IMR-90 (cell line): ENCODE results near the gene TEX11. TPM values are rescaled to one million over a fixed set of nuclear protein-coding genes. Genes with fewer than 3 reads are reported as not detected.

Experiments
- ATAC-seq: fragments of 200-7000 bp; cut with Tn5 transposase; 2 replicates; pipeline ENCODE4 v1.9.1; 2020; ENCODE audit warnings: low read depth, mild to moderate bottlenecking, moderate library complexity
- BruUV-seq: library from RNA; stranded (reverse); fragments of 400-500 nt; replicated peaks from 2 replicates; lab custom pipeline; 2021; lab: Mats Ljungman, UMichigan
- CTCF ChIA-PET: fragments of 300-600 bp; formaldehyde crosslinking; extraction: SDS; loops from one replicate; lab custom pipeline; 2021; ENCODE audit warnings: antibody characterized with exemption; lab: Yijun Ruan, JAX
- POLR2A ChIA-PET: fragments of 300-600 bp; sonication (Branson Sonifier 250); formaldehyde crosslinking; loops from one replicate; lab custom pipeline; 2022; ENCODE audit warnings: antibody characterized with exemption; ENCODE audit not compliant: unreplicated experiment; lab: Charles Lee
- DNase-seq: peaks from one replicate; pipeline ENCODE4 v3.0.0; 2013
- H2AFZ ChIP-seq: replicated peaks from 2 replicates; pipeline ENCODE3; 2013; ENCODE audit warnings: low read length, mild to moderate bottlenecking; ENCODE audit not compliant: poor library complexity
- H2AK5ac ChIP-seq: 2 replicates; pipeline ENCODE4 v1.6.1; 2013; ENCODE audit warnings: low read depth, low read length, inconsistent platforms
- H2AK9ac ChIP-seq: replicated peaks from 2 replicates; pipeline ENCODE3; 2013; ENCODE audit warnings: mild to moderate bottlenecking, low read depth, low read length, moderate library complexity; ENCODE audit not compliant: poor library complexity
- H2BK120ac ChIP-seq: 2 replicates; pipeline ENCODE4 v1.6.1; 2013; ENCODE audit warnings: low read depth, low read length, inconsistent platforms
- H2BK15ac ChIP-seq: 3 replicates; pipeline ENCODE4 v1.6.1; 2013; ENCODE audit warnings: low read depth, low read length, inconsistent platforms
- H2BK20ac ChIP-seq: 2 replicates; pipeline ENCODE4 v1.6.1; 2013; ENCODE audit warnings: low read depth, mild to moderate bottlenecking, inconsistent platforms, low read length, moderate library complexity
- H2BK5ac ChIP-seq: 2 replicates; pipeline ENCODE4 v1.6.1; 2013; ENCODE audit warnings: mild to moderate bottlenecking, low read depth, low read length, inconsistent platforms; ENCODE audit not compliant: poor library complexity, severe bottlenecking
- H3K14ac ChIP-seq: replicated peaks from 2 replicates; pipeline ENCODE4 v1.6.1; 2013; ENCODE audit warnings: low read depth, low read length, inconsistent platforms
- H3K18ac ChIP-seq: 2 replicates; pipeline ENCODE4 v1.6.1; 2013; ENCODE audit warnings: low read depth, low read length, control low read depth
- H3K23ac ChIP-seq: 2 replicates; pipeline ENCODE4 v1.6.1; 2013; ENCODE audit warnings: low read depth, low read length, inconsistent platforms
- H3K27ac ChIP-seq: 2 replicates; pipeline ENCODE4 v1.5.1; 2013; ENCODE audit warnings: mild to moderate bottlenecking, control low read depth, low read length; ENCODE audit not compliant: insufficient read depth
- H3K27me3 ChIP-seq: 2 replicates; pipeline ENCODE4 v1.6.1; 2013; ENCODE audit warnings: low read length; ENCODE audit not compliant: control insufficient read depth, insufficient read depth
- H3K36me3 ChIP-seq: 2 replicates; pipeline ENCODE4 v1.6.1; 2013; ENCODE audit warnings: low read length, mixed read lengths; ENCODE audit not compliant: control insufficient read depth, insufficient read depth
- H3K4ac ChIP-seq: 2 replicates; pipeline ENCODE4 v1.6.1; 2013; ENCODE audit warnings: low read depth, low read length, inconsistent platforms
- H3K4me1 ChIP-seq: 2 replicates; pipeline ENCODE4 v1.6.1; 2013; ENCODE audit warnings: low read length, mixed read lengths; ENCODE audit not compliant: control insufficient read depth, insufficient read depth
- H3K4me2 ChIP-seq: 2 replicates; pipeline ENCODE4 v1.6.1; 2013; ENCODE audit warnings: low read depth, mild to moderate bottlenecking, control low read depth, low read length, moderate library complexity
- H3K4me3 ChIP-seq: 2 replicates; pipeline ENCODE4 v1.5.1; 2013; ENCODE audit warnings: low read depth, mild to moderate bottlenecking, control low read depth, low read length, moderate library complexity; ENCODE audit not compliant: insufficient read depth
- H3K56ac ChIP-seq: 2 replicates; pipeline ENCODE4 v1.6.1; 2013; ENCODE audit warnings: low read length, inconsistent platforms; ENCODE audit not compliant: insufficient read depth; ENCODE audit errors: extremely low read depth
- H3K79me1 ChIP-seq, 2 experiments: 2 replicates each; pipeline ENCODE4 v1.6.1; 2013; ENCODE audit warnings: low read length in 2 of 2, inconsistent platforms in 1 of 2, low read depth in 1 of 2
- H3K9ac ChIP-seq: 2 replicates; pipeline ENCODE4 v1.6.1; 2013; ENCODE audit warnings: low read depth, low read length, control low read depth
- H3K9me1 ChIP-seq: 2 replicates; pipeline ENCODE4 v1.6.1; 2013; ENCODE audit warnings: low read length, inconsistent platforms; ENCODE audit not compliant: insufficient read depth
- H3K9me3 ChIP-seq: 2 replicates; pipeline ENCODE4 v1.6.1; 2013; ENCODE audit warnings: low read length; ENCODE audit not compliant: control insufficient read depth, insufficient read depth
- H4K20me1 ChIP-seq: 2 replicates; pipeline ENCODE4 v1.6.1; 2013; ENCODE audit warnings: low read length, inconsistent platforms; ENCODE audit not compliant: insufficient read depth
- H4K5ac ChIP-seq: 2 replicates; pipeline ENCODE4 v1.6.1; 2013; ENCODE audit warnings: mild to moderate bottlenecking, low read depth, low read length, control low read depth
- H4K8ac ChIP-seq, 2 experiments: 2 replicates each; pipeline ENCODE4 v1.6.1; 2013; ENCODE audit warnings: low read depth in 2 of 2, low read length in 2 of 2, control low read depth in 1 of 2, inconsistent platforms in 1 of 2
- H4K91ac ChIP-seq: 2 replicates; pipeline ENCODE4 v1.6.1; 2013; ENCODE audit warnings: low read depth, low read length, inconsistent platforms; ENCODE audit not compliant: insufficient read depth
- BHLHE40 ChIP-seq: fragments of 150-350 bp; IDR thresholded peaks from 2 replicates; pipeline ENCODE4 v1.6.1; 2016; ENCODE audit warnings: mild to moderate bottlenecking, low read depth, low read length
- CEBPB ChIP-seq: IDR thresholded peaks from 2 replicates; pipeline ENCODE4 v1.6.1; 2012; ENCODE audit warnings: low read depth, low read length, improper control_type of control experiment
- CHD1 ChIP-seq: IDR thresholded peaks from 2 replicates; pipeline ENCODE4 v1.6.1; 2012; ENCODE audit warnings: low read depth, low read length, improper control_type of control experiment
- FOS ChIP-seq: fragments of 150-350 bp; IDR thresholded peaks from 2 replicates; pipeline ENCODE4 v1.6.1; 2016; ENCODE audit warnings: low read depth, low read length
- MAFK ChIP-seq: IDR thresholded peaks from 2 replicates; pipeline ENCODE4 v1.6.1; 2012; ENCODE audit warnings: low read depth, low read length, improper control_type of control experiment
- MAZ ChIP-seq: IDR thresholded peaks from 2 replicates; pipeline ENCODE4 v1.6.1; 2012; ENCODE audit warnings: low read depth, mild to moderate bottlenecking, low read length, improper control_type of control experiment, moderate library complexity, borderline replicate concordance
- MXI1 ChIP-seq: IDR thresholded peaks from 2 replicates; pipeline ENCODE4 v1.6.1; 2012; ENCODE audit warnings: low read depth, mild to moderate bottlenecking, low read length, moderate library complexity, borderline replicate concordance
- NFE2L2 ChIP-seq: fragments of 150-350 bp; IDR thresholded peaks from 2 replicates; pipeline ENCODE4 v1.6.1; 2016; ENCODE audit warnings: low read depth, mild to moderate bottlenecking, low read length
- POLR2A ChIP-seq: IDR thresholded peaks from 2 replicates; pipeline ENCODE4 v1.6.1; 2012; ENCODE audit warnings: mild to moderate bottlenecking, low read depth, low read length
- RAD21 ChIP-seq: IDR thresholded peaks from 2 replicates; pipeline ENCODE4 v1.6.1; 2012; ENCODE audit warnings: low read length, improper control_type of control experiment
- RCOR1 ChIP-seq: IDR thresholded peaks from 2 replicates; pipeline ENCODE4 v1.6.1; 2012; ENCODE audit warnings: mild to moderate bottlenecking, low read length, improper control_type of control experiment; ENCODE audit not compliant: insufficient replicate concordance
- RFX5 ChIP-seq: IDR thresholded peaks from 2 replicates; pipeline ENCODE4 v1.8.0; 2012; ENCODE audit warnings: low read depth, mild to moderate bottlenecking, low read length, moderate library complexity
- SMC3 ChIP-seq: fragments of 150-350 bp; IDR thresholded peaks from 2 replicates; pipeline ENCODE4 v1.6.1; 2016; ENCODE audit warnings: low read depth, mild to moderate bottlenecking, antibody characterized with exemption, low read length, moderate library complexity
- WGBS, 2 experiments: methylation state at CpG; one replicate each; pipeline versions ENCODE4 v1.1.5 to v1.1.7; 2013; ENCODE audit warnings: missing lambda C conversion rate in 2 of 2; ENCODE audit not compliant: insufficient read length in 1 of 2; ENCODE audit errors: extremely low coverage in 2 of 2; 5-methylcytosine and 5-hydroxymethylcytosine counted together
- dilution Hi-C: fragments of 300-500 bp; cut with HindIII; formaldehyde crosslinking; loops from one replicate; pipeline ENCODE4 v1.14.3; 2018; ENCODE audit warnings: low sequenced_read_pairs; ENCODE audit not compliant: unreplicated experiment
- in situ Hi-C: fragments of 300-500 bp; cut with MboI; formaldehyde crosslinking; loops from 3 replicates; pipeline ENCODE4 v1.14.3; 2019; ENCODE audit warnings: low sequenced_read_pairs, inconsistent platforms, mixed read lengths
- intact Hi-C: fragments of 100-400 bp; cut with micrococcal nuclease; formaldehyde crosslinking; loops from 2 replicates; pipeline ENCODE4 v1.10.0; 2022
- polyA plus RNA-seq, 3 experiments: library from polyadenylated mRNA; depleted of rRNA; stranded (reverse); fragments of >200 nt; gene quantifications; 2 replicates each; pipeline ENCODE4 v1.2.3, GENCODE V29; 2012; ENCODE audit warnings: low replicate concordance in 1 of 3
- total RNA-seq: library from RNA; depleted of rRNA; stranded (reverse); fragments of >200 nt; gene quantifications from 2 replicates; pipeline ENCODE4 v1.2.3, GENCODE V29; 2012
- TF ChIP-seq, protein P1 (sequence below): fragments of 150-350 bp; IDR thresholded peaks from 2 replicates; pipeline ENCODE4 v1.6.1; 2016; ENCODE audit warnings: low read depth, mild to moderate bottlenecking, low read length, moderate library complexity, borderline replicate concordance
- TF ChIP-seq, protein P2 (sequence below): fragments of 150-350 bp; IDR thresholded peaks from 2 replicates; pipeline ENCODE4 v1.6.1; 2017; ENCODE audit warnings: mild to moderate bottlenecking, antibody characterized with exemption, low read length, low read depth
- TF ChIP-seq, protein P3 (sequence below): conservative IDR thresholded peaks from 2 replicates; pipeline ENCODE4 v1.5.1; 2012; ENCODE audit warnings: mild to moderate bottlenecking, low read depth, low read length, improper control_type of control experiment

Gene TEX11
- total and polyA plus RNA-seq, 2 of the 4 experiments (the other 2 are of a cell fraction) = not detected

DNA sequence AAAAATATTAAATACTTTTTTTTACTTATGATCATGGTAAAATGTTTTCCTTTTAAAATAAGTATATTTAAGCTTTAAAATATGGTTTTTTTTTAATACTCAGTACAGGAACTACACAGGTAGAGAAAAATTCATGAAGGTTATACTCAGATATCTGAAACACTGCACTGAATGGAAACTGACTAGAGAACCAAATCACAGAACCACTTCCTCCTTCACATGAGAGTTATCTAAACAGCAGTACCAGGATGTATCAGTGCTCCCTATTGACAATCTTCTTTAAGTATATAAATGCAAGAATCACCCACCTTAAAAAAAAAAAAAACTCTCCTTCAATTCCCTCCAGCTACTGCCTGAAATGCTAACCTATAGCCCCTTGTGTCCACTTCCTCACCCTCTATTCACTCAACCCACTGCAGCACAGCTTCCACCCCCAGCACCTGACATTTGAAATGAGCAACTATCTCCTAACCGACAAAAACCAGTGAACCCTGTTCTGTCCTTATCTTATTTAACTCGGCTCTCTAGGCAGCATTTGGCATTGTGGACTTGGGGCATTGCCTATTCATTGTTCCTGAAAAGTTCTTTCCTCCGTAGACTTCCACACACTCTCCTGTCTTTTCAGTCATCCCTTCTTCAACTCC lies 13.3 kb upstream of the TEX11 start:
- no peak overlapping the region for H3K18ac ChIP-seq
- no peak overlapping the region for H3K27ac ChIP-seq
- H3K27me3 ChIP-seq = peaks cover 10% of the 10 kb centered on the region
- no peaks in the 10 kb centered on the region for H4K20me1 ChIP-seq
- no peak overlapping the region for H2AK9ac ChIP-seq
- no TSS peak for BruUV-seq
- dilution Hi-C loops (no loop called here), in situ Hi-C loops (no loop called here), intact Hi-C loops (no loop called here)
- H3K79me1 ChIP-seq = no peaks in the 10 kb centered on the region
- no peak overlapping the region for H2BK15ac ChIP-seq
- DNase-seq = no peak
- no peaks in the 10 kb centered on the region for H3K9me1 ChIP-seq
- H3K4me3 ChIP-seq = no peak overlapping the region
- TF ChIP-seq MXI1 (no peak), RFX5 (no peak), NFE2L2 (no peak), CEBPB (no peak), MAFK (no peak), BHLHE40 (no peak), RAD21 (no peak), RCOR1 (no peak), MAZ (no peak), POLR2A (no peak), SMC3 (no peak), FOS (no peak), CHD1 (no peak)
- TF ChIP-seq, protein P1, sequence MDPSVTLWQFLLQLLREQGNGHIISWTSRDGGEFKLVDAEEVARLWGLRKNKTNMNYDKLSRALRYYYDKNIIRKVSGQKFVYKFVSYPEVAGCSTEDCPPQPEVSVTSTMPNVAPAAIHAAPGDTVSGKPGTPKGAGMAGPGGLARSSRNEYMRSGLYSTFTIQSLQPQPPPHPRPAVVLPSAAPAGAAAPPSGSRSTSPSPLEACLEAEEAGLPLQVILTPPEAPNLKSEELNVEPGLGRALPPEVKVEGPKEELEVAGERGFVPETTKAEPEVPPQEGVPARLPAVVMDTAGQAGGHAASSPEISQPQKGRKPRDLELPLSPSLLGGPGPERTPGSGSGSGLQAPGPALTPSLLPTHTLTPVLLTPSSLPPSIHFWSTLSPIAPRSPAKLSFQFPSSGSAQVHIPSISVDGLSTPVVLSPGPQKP = no peak
- TF ChIP-seq, protein P2, sequence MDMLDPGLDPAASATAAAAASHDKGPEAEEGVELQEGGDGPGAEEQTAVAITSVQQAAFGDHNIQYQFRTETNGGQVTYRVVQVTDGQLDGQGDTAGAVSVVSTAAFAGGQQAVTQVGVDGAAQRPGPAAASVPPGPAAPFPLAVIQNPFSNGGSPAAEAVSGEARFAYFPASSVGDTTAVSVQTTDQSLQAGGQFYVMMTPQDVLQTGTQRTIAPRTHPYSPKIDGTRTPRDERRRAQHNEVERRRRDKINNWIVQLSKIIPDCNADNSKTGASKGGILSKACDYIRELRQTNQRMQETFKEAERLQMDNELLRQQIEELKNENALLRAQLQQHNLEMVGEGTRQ = no peak
- TF ChIP-seq, protein P3, sequence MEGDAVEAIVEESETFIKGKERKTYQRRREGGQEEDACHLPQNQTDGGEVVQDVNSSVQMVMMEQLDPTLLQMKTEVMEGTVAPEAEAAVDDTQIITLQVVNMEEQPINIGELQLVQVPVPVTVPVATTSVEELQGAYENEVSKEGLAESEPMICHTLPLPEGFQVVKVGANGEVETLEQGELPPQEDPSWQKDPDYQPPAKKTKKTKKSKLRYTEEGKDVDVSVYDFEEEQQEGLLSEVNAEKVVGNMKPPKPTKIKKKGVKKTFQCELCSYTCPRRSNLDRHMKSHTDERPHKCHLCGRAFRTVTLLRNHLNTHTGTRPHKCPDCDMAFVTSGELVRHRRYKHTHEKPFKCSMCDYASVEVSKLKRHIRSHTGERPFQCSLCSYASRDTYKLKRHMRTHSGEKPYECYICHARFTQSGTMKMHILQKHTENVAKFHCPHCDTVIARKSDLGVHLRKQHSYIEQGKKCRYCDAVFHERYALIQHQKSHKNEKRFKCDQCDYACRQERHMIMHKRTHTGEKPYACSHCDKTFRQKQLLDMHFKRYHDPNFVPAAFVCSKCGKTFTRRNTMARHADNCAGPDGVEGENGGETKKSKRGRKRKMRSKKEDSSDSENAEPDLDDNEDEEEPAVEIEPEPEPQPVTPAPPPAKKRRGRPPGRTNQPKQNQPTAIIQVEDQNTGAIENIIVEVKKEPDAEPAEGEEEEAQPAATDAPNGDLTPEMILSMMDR = no peak
- H3K4ac ChIP-seq = no peak overlapping the region
- no peak overlapping the region for H4K5ac ChIP-seq
- H3K23ac ChIP-seq = no peak overlapping the region
- H4K91ac ChIP-seq = no peak overlapping the region
- H3K9me3 ChIP-seq = no peaks in the 10 kb centered on the region
- no peak overlapping the region for H2AK5ac ChIP-seq
- no peak overlapping the region for H3K4me2 ChIP-seq
- H2BK120ac ChIP-seq = no peak overlapping the region
- H2BK5ac ChIP-seq = no peak overlapping the region
- POLR2A ChIA-PET = no interaction called here
- H3K56ac ChIP-seq = no peak overlapping the region
- no peak overlapping the region for H3K9ac ChIP-seq
- no CpG with 5 or more reads among the region's 3 CpGs for WGBS, 2 experiments
- no peak overlapping the region for H2BK20ac ChIP-seq
- H4K8ac ChIP-seq = no peak overlapping the region
- H2AFZ ChIP-seq = no peak overlapping the region
- ATAC-seq = no peak
- no peaks in the 10 kb centered on the region for H3K4me1 ChIP-seq
- CTCF ChIA-PET = no interaction called here
- H3K36me3 ChIP-seq = no peaks in the 10 kb centered on the region
- H3K14ac ChIP-seq = no peak overlapping the region
